ENCODE results near the gene ISCU. TPM values are rescaled to one million over a fixed set of nuclear protein-coding genes. Genes with fewer than 3 reads are reported as not detected.
"Not testable (repeated sequence)": the region's sequence is repeated elsewhere in the genome, so short reads cannot be mapped to it uniquely, and the experiment has no call there.

ISCU gene
- total RNA-seq, 2 experiments from 2014 or later = 88.6 to 94.3 TPM

GRCh38 chr12:108551535-108551934 is 10.9 kb upstream of the ISCU start:
- Mint-ChIP-seq H3K27ac (no peak overlapping the region), H3K4me1 (ENCODE audit: low read depth) (peaks cover 68% of the 10 kb centered on the region), H3K27me3 (no peaks in the 10 kb centered on the region), H3K36me3 (peaks cover 19% of the 10 kb centered on the region), H3K9me3 (no peaks in the 10 kb centered on the region), H3K4me3 (no peak overlapping the region)
- DNase-seq = no peak
- ChIA-PET POLR2A (no interaction called here), CTCF (interaction anchor here (0.7 kb wide), 1 partner anchor 505 kb away, joined by 4 read pairs; no protein-coding TSS in a partner anchor)
- intact Hi-C loops (cut with micrococcal nuclease) = no loop called here

- POLR2A ChIA-PET = no interaction called here
- Mint-ChIP-seq H3K27ac (no peak overlapping the region), H3K4me1 (ENCODE audit: low read depth) (peaks cover 83% of the 10 kb centered on the region), H3K36me3 (peaks cover 17% of the 10 kb centered on the region), H3K27me3 (no peaks in the 10 kb centered on the region), H3K9me3 (no peaks in the 10 kb centered on the region), H3K4me3 (no peak overlapping the region)
- CTCF ChIA-PET = no interaction called here
- no peak for DNase-seq
- intact Hi-C loops (cut with micrococcal nuclease) = no loop called here
Observed at GRCh38 chr12:108553799-108554198, 8.6 kb upstream of the ISCU start.

GRCh38 chr12:108555383-108555782 is 7.0 kb upstream of the ISCU start:
- DNase-seq; POLR2A ChIA-PET; H3K27me3 Mint-ChIP-seq; H3K4me3 Mint-ChIP-seq; intact Hi-C loops (cut with micrococcal nuclease); H3K9me3 Mint-ChIP-seq; H3K27ac Mint-ChIP-seq: not testable (repeated sequence)
- CTCF ChIA-PET = interaction anchor here (1.0 to 18.8 kb wide), 2 partner anchors 61 to 62 kb away, joined by 5 to 472 read pairs; no protein-coding TSS in a partner anchor
- H3K4me1 Mint-ChIP-seq (ENCODE audit: low read depth) = peaks cover 85% of the 10 kb centered on the region
- H3K36me3 Mint-ChIP-seq = peaks cover 20% of the 10 kb centered on the region

- DNase-seq = peak; percentile 67
- Mint-ChIP-seq H3K4me3 (peak overlapping the region; percentile 100), H3K9me3 (no peaks in the 10 kb centered on the region), H3K27ac (peak overlapping the region; percentile 99), H3K27me3 (no peaks in the 10 kb centered on the region), H3K36me3 (peaks cover 23% of the 10 kb centered on the region), H3K4me1 (ENCODE audit: low read depth) (peaks cover 59% of the 10 kb centered on the region)
- ChIA-PET CTCF (interaction anchor here (1.0 to 18.8 kb wide), 3 partner anchors 57 to 244 kb away, joined by 4 to 472 read pairs (median 6); no protein-coding TSS in a partner anchor), POLR2A (interaction anchor here (1.1 to 7.0 kb wide), 5 partner anchors 10 to 75 kb away, joined by 3 to 66 read pairs (median 4); partner anchors contain the start of gene SELPLG)
- intact Hi-C loops (cut with micrococcal nuclease) = no loop called here
Observed at GRCh38 chr12:108559007-108559655, 3.3 kb upstream of the ISCU start.

- DNase-seq = peak; percentile 19
- ChIA-PET POLR2A (interaction anchor here (1.2 to 7.0 kb wide), 6 partner anchors 47 to 493 kb away, joined by 3 to 66 read pairs (median 13); partner anchors contain the start of genes SELPLG and USP30), CTCF (interaction anchor here (1.0 to 18.8 kb wide), 3 partner anchors 10 to 244 kb away, joined by 3 to 472 read pairs (median 6); no protein-coding TSS in a partner anchor)
- H3K27me3 Mint-ChIP-seq = no peaks in the 10 kb centered on the region
- peak overlapping the region; percentile 99 for H3K27ac Mint-ChIP-seq
- intact Hi-C loops (cut with micrococcal nuclease) = loop anchor here (10.0 kb wide), 1 partner anchor 275 kb away; no protein-coding TSS in a partner anchor
- peaks cover 63% of the 10 kb centered on the region for H3K4me1 Mint-ChIP-seq (ENCODE audit: low read depth)
- peak overlapping the region; percentile 100 for H3K4me3 Mint-ChIP-seq
- H3K9me3 Mint-ChIP-seq = no peaks in the 10 kb centered on the region
- H3K36me3 Mint-ChIP-seq = peaks cover 26% of the 10 kb centered on the region
Observed at GRCh38 chr12:108559748-108560147, 2.6 kb upstream of the ISCU start.

GRCh38 chr12:108560321-108560721 is 2.1 kb upstream of the ISCU start:
- H3K27ac Mint-ChIP-seq = peak overlapping the region; percentile 99
- DNase-seq = no peak
- no peaks in the 10 kb centered on the region for H3K9me3 Mint-ChIP-seq
- intact Hi-C loops (cut with micrococcal nuclease) = loop anchor here (10.0 kb wide), 1 partner anchor 274 kb away; no protein-coding TSS in a partner anchor
- H3K4me1 Mint-ChIP-seq (ENCODE audit: low read depth) = peaks cover 61% of the 10 kb centered on the region
- H3K36me3 Mint-ChIP-seq = peaks cover 29% of the 10 kb centered on the region
- POLR2A ChIA-PET = interaction anchor here (0.6 to 7.0 kb wide), 8 partner anchors 48 to 1165 kb away, joined by 3 to 66 read pairs (median 5); partner anchors contain the start of genes SELPLG, SSH1 and USP30
- CTCF ChIA-PET = interaction anchor here (1.0 to 18.8 kb wide), 5 partner anchors 11 to 243 kb away, joined by 3 to 472 read pairs (median 3); partner anchors contain the start of gene SELPLG
- H3K4me3 Mint-ChIP-seq = peak overlapping the region; percentile 100
- no peaks in the 10 kb centered on the region for H3K27me3 Mint-ChIP-seq

- H3K4me1 Mint-ChIP-seq (ENCODE audit: low read depth) = peaks cover 60% of the 10 kb centered on the region
- peak within 1 kb of the TSS; percentile 100 for H3K4me3 Mint-ChIP-seq
- ChIA-PET POLR2A (interaction anchor here (0.6 to 7.0 kb wide), 8 partner anchors 56 to 1165 kb away, joined by 4 to 66 read pairs (median 5); partner anchors contain the start of genes SELPLG, SSH1 and USP30), CTCF (interaction anchor here (0.6 to 18.8 kb wide), 8 partner anchors 11 to 532 kb away, joined by 3 to 472 read pairs (median 3); partner anchors contain the start of genes ALKBH2 and SELPLG)
- H3K36me3 Mint-ChIP-seq = peaks cover 35% of the 10 kb centered on the region
- DNase-seq = peak; percentile 88
- no peaks in the 10 kb centered on the region for H3K27me3 Mint-ChIP-seq
- H3K27ac Mint-ChIP-seq = peak within 1 kb of the TSS; percentile 99
- intact Hi-C loops (cut with micrococcal nuclease) = loop anchor here (1.0 to 10.0 kb wide), 3 partner anchors 46 to 274 kb away; partner anchors contain the start of gene FICD
- no peaks in the 10 kb centered on the region for H3K9me3 Mint-ChIP-seq
Observed at GRCh38 chr12:108560752-108561719, 1.4 kb upstream of the ISCU start, which contains the start of gene SART3. TSS of gene SART3 (minus strand) at chr12:108561173. CDS start at chr12:108561154, 19 bp downstream.

DNA sequence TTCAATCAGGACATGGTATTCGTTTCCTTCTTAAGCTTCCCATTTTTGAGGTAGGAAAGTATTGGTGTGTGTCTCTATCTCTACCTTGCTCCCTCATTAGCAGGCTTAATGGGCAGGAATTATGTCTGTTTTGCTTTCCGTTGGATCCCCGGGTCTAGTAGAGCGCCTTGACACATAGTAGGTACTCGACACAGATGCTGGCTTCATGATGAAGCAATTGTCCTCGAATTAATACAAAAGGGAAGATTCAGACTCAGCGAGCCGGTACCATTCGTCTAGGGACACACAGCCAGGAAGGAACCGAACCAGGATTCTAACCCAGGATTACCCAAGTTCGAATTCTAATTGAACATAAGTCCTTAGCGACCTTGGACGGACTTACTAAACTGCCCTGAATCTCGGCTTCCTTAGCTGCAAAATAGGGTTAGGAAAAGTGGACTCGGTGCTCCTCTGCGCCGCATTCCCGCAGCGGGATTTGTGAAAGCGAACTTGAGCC is 496 bp upstream of the ISCU start:
- intact Hi-C loops (cut with micrococcal nuclease) = loop anchor here (1.0 to 10.0 kb wide), 10 partner anchors 47 to 537 kb away; partner anchors contain the start of genes FICD, SELPLG, SSH1 and USP30
- peak overlapping the region; percentile 99 for H3K27ac Mint-ChIP-seq
- peaks cover 38% of the 10 kb centered on the region for H3K36me3 Mint-ChIP-seq
- peaks cover 57% of the 10 kb centered on the region for H3K4me1 Mint-ChIP-seq (ENCODE audit: low read depth)
- ChIA-PET CTCF (interaction anchor here (0.6 to 18.8 kb wide), 16 partner anchors 11 to 531 kb away, joined by 3 to 472 read pairs (median 4); partner anchors contain the start of genes ALKBH2 and SELPLG), POLR2A (interaction anchor here (0.8 to 7.0 kb wide), 11 partner anchors 11 to 296 kb away, joined by 3 to 66 read pairs (median 5); partner anchors contain the start of genes SELPLG and SSH1)
- peak overlapping the region; percentile 100 for H3K4me3 Mint-ChIP-seq
- H3K27me3 Mint-ChIP-seq = no peaks in the 10 kb centered on the region
- DNase-seq = no peak
- H3K9me3 Mint-ChIP-seq = no peaks in the 10 kb centered on the region

- H3K36me3 Mint-ChIP-seq = peaks cover 45% of the 10 kb centered on the region
- ChIA-PET POLR2A (interaction anchor here (0.6 to 7.0 kb wide), 9 partner anchors 10 to 294 kb away, joined by 3 to 66 read pairs (median 5); partner anchors contain the start of genes SELPLG and SSH1), CTCF (interaction anchor here (0.8 to 18.8 kb wide), 15 partner anchors 12 to 387 kb away, joined by 3 to 472 read pairs (median 6); partner anchors contain the start of gene SELPLG)
- peak overlapping the region; percentile 100 for H3K4me3 Mint-ChIP-seq
- peak; percentile 92 for DNase-seq
- H3K4me1 Mint-ChIP-seq (ENCODE audit: low read depth) = peaks cover 57% of the 10 kb centered on the region
- intact Hi-C loops (cut with micrococcal nuclease) = loop anchor here (1.0 to 10.0 kb wide), 9 partner anchors 55 to 536 kb away; partner anchors contain the start of genes SSH1 and USP30
- no peaks in the 10 kb centered on the region for H3K9me3 Mint-ChIP-seq
- peak overlapping the region; percentile 99 for H3K27ac Mint-ChIP-seq
- no peaks in the 10 kb centered on the region for H3K27me3 Mint-ChIP-seq
Observed at GRCh38 chr12:108563136-108563803, 874 bp downstream of the ISCU start.

DNA sequence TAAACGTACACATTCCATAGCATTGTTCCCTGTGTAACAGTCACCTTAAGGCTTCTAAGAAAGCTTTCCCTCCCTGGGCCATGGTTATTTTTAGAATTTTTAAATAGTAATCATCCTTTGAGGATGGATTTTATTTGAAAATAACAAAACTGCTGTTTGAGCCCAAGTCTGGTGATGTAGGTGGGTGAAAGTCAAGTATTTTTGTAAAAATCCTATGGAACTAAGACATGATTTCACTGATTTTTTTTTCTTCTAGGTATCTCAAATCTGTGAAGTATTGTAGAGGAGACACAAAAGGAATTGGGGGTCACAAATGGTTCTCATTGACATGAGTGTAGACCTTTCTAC is 1.4 kb downstream of the ISCU start:
- intact Hi-C loops (cut with micrococcal nuclease) = loop anchor here (1.0 to 10.0 kb wide), 9 partner anchors 55 to 535 kb away; partner anchors contain the start of genes SSH1 and USP30
- Mint-ChIP-seq H3K4me1 (ENCODE audit: low read depth) (peaks cover 58% of the 10 kb centered on the region), H3K36me3 (peaks cover 48% of the 10 kb centered on the region), H3K27ac (peak overlapping the region; percentile 99), H3K9me3 (no peaks in the 10 kb centered on the region), H3K4me3 (peak overlapping the region; percentile 100), H3K27me3 (no peaks in the 10 kb centered on the region)
- CTCF ChIA-PET = interaction anchor here (0.6 to 18.8 kb wide), 12 partner anchors 12 to 387 kb away, joined by 3 to 472 read pairs (median 5); no protein-coding TSS in a partner anchor
- no peak for DNase-seq
- POLR2A ChIA-PET = interaction anchor here (0.6 to 7.0 kb wide), 3 partner anchors 10 to 70 kb away, joined by 3 to 66 read pairs (median 48); partner anchors contain the start of gene SELPLG
